Activated gamma-delta T cell (primary cell): ENCODE data around the gene S100A5.
A peak's percentile ranks its signal among the peaks of the same experiment; 100 is the strongest.
"Not testable (repeated sequence)": the region's sequence is repeated elsewhere in the genome, so short reads cannot be mapped to it uniquely, and the experiment has no call there.

ENCODE experiments used
- DNase-seq: peaks from one replicate; lab custom pipeline; 2025; lab: John Stamatoyannopoulos, UW

Gene S100A5

GRCh38 chr1:153566414-153567371, 26.0 kb upstream of the S100A5 start:
- peak; percentile 37 for DNase-seq

- no peak for DNase-seq
These were observed 25.0 kb upstream of the S100A5 start, which contains the start of gene S100A2 for GRCh38 chr1:153565529-153566374. Gene S100A2, minus strand, starts transcription at chr1:153565844. Its CDS starts 1,967 bp downstream, at chr1:153563877.

- DNase-seq = no peak
These were observed 23.3 kb upstream of the S100A5 start for GRCh38 chr1:153563991-153564390.

GRCh38 chr1:153563483-153563901, 22.8 kb upstream of the S100A5 start:
- no peak for DNase-seq

- DNase-seq = not testable (repeated sequence)
These were observed 21.3 kb upstream of the S100A5 start for GRCh38 chr1:153562021-153562420.

- DNase-seq = no peak
These were observed 20.8 kb upstream of the S100A5 start for GRCh38 chr1:153561466-153561985.

GRCh38 chr1:153560771-153561465, 20.2 kb upstream of the S100A5 start:
- DNase-seq = no peak

- DNase-seq = no peak
These were observed 19.5 kb upstream of the S100A5 start for GRCh38 chr1:153560241-153560640.

- DNase-seq = no peak
These were observed 17.1 kb upstream of the S100A5 start for GRCh38 chr1:153557877-153558276.

- DNase-seq = no peak
These were observed 15.6 kb upstream of the S100A5 start for GRCh38 chr1:153556348-153556747.

- no peak for DNase-seq
These were observed 13.3 kb upstream of the S100A5 start for GRCh38 chr1:153553830-153554541.

GRCh38 chr1:153553096-153553495, 12.4 kb upstream of the S100A5 start:
- DNase-seq = no peak

- DNase-seq = no peak
These were observed 11.6 kb upstream of the S100A5 start for GRCh38 chr1:153552335-153552734.

GRCh38 chr1:153550827-153551500, 10.2 kb upstream of the S100A5 start:
- DNase-seq = no peak

- no peak for DNase-seq
These were observed 9.6 kb upstream of the S100A5 start for GRCh38 chr1:153550398-153550758.

GRCh38 chr1:153549741-153550397, 9.1 kb upstream of the S100A5 start:
- no peak for DNase-seq

- no peak for DNase-seq
These were observed 8.3 kb upstream of the S100A5 start, which contains the start of gene S100A3 for GRCh38 chr1:153548722-153549688. Gene S100A3, minus strand, starts transcription at chr1:153549258. Its CDS starts 773 bp downstream, at chr1:153548485.
